HEK293T (cell line): ENCODE results near the gene ZNF69.
"Not testable (repeated sequence)": the region's sequence is repeated elsewhere in the genome, so short reads cannot be mapped to it uniquely, and the experiment has no call there.

Experiments used
- CTCF ChIA-PET: fragments of 350-600 bp; formaldehyde crosslinking; extraction: SDS; loops from one replicate; lab custom pipeline; 2021; ENCODE audit warnings: antibody characterized with exemption, inconsistent platforms; lab: Yijun Ruan, JAX
- POLR2A ChIA-PET: fragments of 350-600 bp; formaldehyde crosslinking; extraction: SDS; loops from one replicate; lab custom pipeline; 2020; ENCODE audit warnings: antibody characterized with exemption, inconsistent platforms; lab: Yijun Ruan, JAX
- DNase-seq: peaks from one replicate; pipeline ENCODE4 v3.0.0; 2012; ENCODE audit warnings: mixed read lengths; ENCODE audit errors: extremely low spot score
- ARNT ChIP-seq: fragments of 450-650 bp; IDR thresholded peaks from 2 replicates; pipeline ENCODE4 v1.6.1; 2017; ENCODE audit warnings: mild to moderate bottlenecking
- BHLHE40 ChIP-seq: fragments of 450-650 bp; IDR thresholded peaks from 2 replicates; pipeline ENCODE4 v1.6.1; 2016; ENCODE audit warnings: mild to moderate bottlenecking, moderate library complexity, borderline replicate concordance
- CTBP1 ChIP-seq: fragments of 450-650 bp; IDR thresholded peaks from 2 replicates; pipeline ENCODE4 v1.6.1; 2016; ENCODE audit warnings: borderline replicate concordance
- ELF4 ChIP-seq: fragments of 450-650 bp; IDR thresholded peaks from 2 replicates; pipeline ENCODE4 v1.6.1; 2017; ENCODE audit warnings: antibody characterized with exemption
- FOXA1 ChIP-seq: fragments of 450-650 bp; IDR thresholded peaks from 2 replicates; pipeline ENCODE4 v1.6.1; 2016; ENCODE audit warnings: mild to moderate bottlenecking
- FOXK2 ChIP-seq: fragments of 450-650 bp; IDR thresholded peaks from 2 replicates; pipeline ENCODE4 v1.6.1; 2016; ENCODE audit warnings: mild to moderate bottlenecking
- FOXM1 ChIP-seq: fragments of 450-650 bp; IDR thresholded peaks from 2 replicates; pipeline ENCODE4 v1.6.1; 2017; ENCODE audit warnings: mild to moderate bottlenecking, borderline replicate concordance
- HDGF ChIP-seq: fragments of 450-650 bp; IDR thresholded peaks from 2 replicates; pipeline ENCODE4 v1.6.1; 2017; ENCODE audit warnings: antibody characterized with exemption, borderline replicate concordance
- L3MBTL2 ChIP-seq: fragments of 450-650 bp; conservative IDR thresholded peaks from 2 replicates; pipeline ENCODE4 v1.6.1; 2016; ENCODE audit warnings: mild to moderate bottlenecking
- LEF1 ChIP-seq: fragments of 450-650 bp; IDR thresholded peaks from 2 replicates; pipeline ENCODE4 v1.6.1; 2017; ENCODE audit warnings: mild to moderate bottlenecking, borderline replicate concordance
- NFRKB ChIP-seq: fragments of 450-650 bp; IDR thresholded peaks from 2 replicates; pipeline ENCODE4 v1.6.1; 2016; ENCODE audit warnings: mild to moderate bottlenecking, moderate library complexity
- PKNOX1 ChIP-seq: fragments of 450-650 bp; IDR thresholded peaks from 2 replicates; pipeline ENCODE4 v1.6.1; 2016
- SP1 ChIP-seq: fragments of 450-650 bp; IDR thresholded peaks from 2 replicates; pipeline ENCODE4 v1.6.1; 2017
- SUZ12 ChIP-seq: fragments of 450-650 bp; IDR thresholded peaks from 2 replicates; pipeline ENCODE4 v1.6.1; 2016; ENCODE audit warnings: mild to moderate bottlenecking
- TARDBP ChIP-seq: fragments of 450-650 bp; IDR thresholded peaks from 2 replicates; pipeline ENCODE4 v1.6.1; 2016
- ZNF384 ChIP-seq: fragments of 450-650 bp; IDR thresholded peaks from 2 replicates; pipeline ENCODE4 v1.6.1; 2016

ZNF69 gene

DNA sequence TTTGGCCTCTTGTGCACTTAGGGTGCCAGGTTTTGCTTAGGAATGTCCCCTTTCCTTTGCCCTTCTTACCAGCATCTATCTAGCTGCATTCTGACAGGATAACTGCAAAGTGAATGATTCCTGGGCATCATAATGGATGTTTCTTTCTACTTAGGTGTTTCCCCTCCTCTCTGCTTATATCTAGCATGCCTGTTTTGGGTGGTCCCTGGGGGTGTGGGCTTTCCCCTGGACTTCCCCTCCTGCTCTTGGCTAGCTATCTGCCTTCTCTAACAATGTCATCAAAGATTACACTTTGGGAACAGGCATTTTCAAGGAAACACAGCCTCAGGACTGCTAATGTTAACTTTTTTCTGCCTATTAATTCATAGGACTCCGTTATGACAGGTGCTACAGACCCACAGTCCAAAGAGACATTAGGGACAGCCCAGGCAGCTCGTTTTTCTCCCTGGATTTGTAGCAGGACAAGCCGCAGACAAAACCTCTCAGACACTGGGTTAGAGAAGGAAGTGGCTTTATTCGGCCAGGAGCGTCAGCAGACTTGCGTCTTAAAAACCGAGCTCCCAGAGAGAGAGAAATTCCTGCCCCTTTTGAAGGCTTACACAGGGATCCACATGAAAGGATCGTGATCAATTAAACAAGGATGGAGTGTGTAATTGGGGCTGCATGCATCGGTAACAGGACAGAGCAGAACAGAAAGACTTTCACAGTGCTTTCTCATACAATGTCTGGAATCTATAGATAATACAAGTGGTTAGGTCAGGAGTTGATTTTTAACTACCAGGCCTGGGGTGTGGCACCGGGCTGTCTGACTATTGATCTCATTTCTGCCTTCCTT lies 54.6 kb downstream of the ZNF69 start:
- TF ChIP-seq ELF4 (no peak), LEF1 (no peak), SUZ12 (no peak), FOXA1 (no peak), FOXK2 (no peak), FOXM1 (no peak), PKNOX1 (no peak), L3MBTL2 (no peak), ARNT (no peak)
- ChIA-PET CTCF (no interaction called here), POLR2A (no interaction called here)
- no peak for DNase-seq

DNA sequence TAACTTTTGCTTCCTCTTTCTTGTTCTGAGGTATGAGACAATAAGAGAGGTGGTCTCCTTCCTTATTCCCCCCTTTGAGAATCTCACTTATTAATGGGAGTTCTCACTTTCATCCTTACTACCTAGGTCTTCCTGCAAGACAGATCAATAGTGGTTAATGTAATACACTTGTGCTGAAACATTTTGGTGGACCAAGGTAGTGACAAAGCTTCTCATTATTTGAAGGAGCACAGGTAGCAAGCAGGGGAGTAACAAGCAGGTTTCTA lies 55.2 kb downstream of the ZNF69 start:
- POLR2A ChIA-PET, result no interaction called here
- TF ChIP-seq SUZ12 (no peak), TARDBP (no peak), FOXA1 (no peak), L3MBTL2 (no peak), LEF1 (no peak), FOXK2 (no peak)
- CTCF ChIA-PET, result no interaction called here
- no peak for DNase-seq

DNA sequence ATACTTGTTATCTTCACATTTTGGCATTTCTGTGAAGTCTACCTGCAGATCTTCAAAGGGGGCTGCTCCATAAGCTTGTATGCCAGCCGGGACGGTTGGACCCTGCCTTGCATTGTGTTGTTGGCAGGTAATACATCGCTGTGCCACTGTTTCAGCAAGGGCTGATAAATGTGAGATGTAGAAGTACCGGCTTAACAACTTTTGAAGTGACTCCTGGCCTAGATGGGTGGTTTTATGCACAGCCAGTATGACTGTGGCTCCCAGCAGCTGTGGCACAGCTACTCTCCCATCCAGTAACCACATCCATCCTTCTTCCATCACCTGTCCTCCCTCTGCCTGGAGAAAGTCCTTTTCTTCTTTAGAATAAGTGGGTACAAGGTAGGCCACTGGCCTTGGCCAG lies 57.1 kb downstream of the ZNF69 start:
- ChIA-PET POLR2A (no interaction called here), CTCF (no interaction called here)
- TF ChIP-seq HDGF (no peak), CTBP1 (no peak), PKNOX1 (no peak), FOXA1 (no peak), LEF1 (no peak), L3MBTL2 (no peak), BHLHE40 (no peak), ELF4 (no peak), ARNT (no peak), FOXM1 (no peak), TARDBP (no peak), SP1 (no peak), ZNF384 (no peak), FOXK2 (no peak), SUZ12 (no peak), NFRKB (no peak)
- DNase-seq, result no peak

DNA sequence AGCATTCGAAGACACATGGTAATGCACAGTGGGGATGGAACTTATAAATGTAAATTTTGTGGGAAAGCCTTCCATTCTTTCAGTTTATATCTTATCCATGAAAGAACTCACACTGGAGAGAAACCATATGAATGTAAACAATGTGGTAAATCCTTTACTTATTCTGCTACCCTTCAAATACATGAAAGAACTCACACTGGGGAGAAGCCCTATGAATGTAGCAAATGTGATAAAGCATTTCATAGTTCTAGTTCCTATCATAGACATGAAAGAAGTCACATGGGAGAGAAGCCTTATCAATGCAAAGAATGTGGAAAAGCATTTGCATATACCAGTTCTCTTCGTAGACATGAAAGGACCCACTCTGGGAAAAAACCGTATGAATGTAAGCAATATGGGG lies 61.1 kb downstream of the ZNF69 start:
- TF ChIP-seq PKNOX1 (no peak), FOXA1 (no peak), FOXK2 (no peak), SP1 (no peak), ZNF384 (no peak), FOXM1 (no peak), ELF4 (no peak), NFRKB (no peak), HDGF (no peak), TARDBP (no peak), L3MBTL2 (no peak), BHLHE40 (no peak), SUZ12 (no peak), CTBP1 (no peak), ARNT (no peak), LEF1 (no peak)
- CTCF ChIA-PET, result no interaction called here
- no peak for DNase-seq
- POLR2A ChIA-PET, result no interaction called here

GRCh38 chr19:11949201-11949600 lies 61.6 kb downstream of the ZNF69 start:
- DNase-seq, result no peak
- CTCF ChIA-PET, result no interaction called here
- TF ChIP-seq ARNT, result no peak
- no peak for TF ChIP-seq LEF1
- TF ChIP-seq NFRKB, result no peak
- no peak for TF ChIP-seq FOXK2
- no peak for TF ChIP-seq SUZ12
- no peak for TF ChIP-seq ZNF384
- no peak for TF ChIP-seq FOXA1
- TF ChIP-seq FOXM1, result no peak
- TF ChIP-seq SP1, result no peak
- no peak for TF ChIP-seq ELF4
- POLR2A ChIA-PET, result no interaction called here

DNA sequence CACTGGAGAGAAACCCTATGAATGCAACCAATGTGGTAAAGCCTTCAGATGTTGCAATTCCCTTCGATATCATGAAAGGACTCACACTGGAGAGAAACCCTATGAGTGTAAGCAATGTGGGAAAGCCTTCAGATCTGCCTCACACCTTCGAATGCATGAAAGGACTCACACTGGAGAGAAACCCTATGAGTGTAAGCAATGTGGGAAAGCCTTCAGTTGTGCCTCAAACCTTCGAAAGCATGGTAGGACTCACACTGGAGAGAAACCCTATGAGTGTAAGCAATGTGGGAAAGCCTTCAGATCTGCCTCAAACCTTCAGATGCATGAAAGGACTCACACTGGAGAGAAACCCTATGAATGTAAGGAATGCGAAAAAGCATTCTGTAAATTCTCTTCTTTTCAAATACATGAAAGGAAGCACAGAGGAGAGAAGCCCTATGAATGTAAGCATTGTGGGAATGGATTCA lies 62.1 kb downstream of the ZNF69 start:
- CTCF ChIA-PET, POLR2A ChIA-PET, DNase-seq: not testable (repeated sequence)

DNA sequence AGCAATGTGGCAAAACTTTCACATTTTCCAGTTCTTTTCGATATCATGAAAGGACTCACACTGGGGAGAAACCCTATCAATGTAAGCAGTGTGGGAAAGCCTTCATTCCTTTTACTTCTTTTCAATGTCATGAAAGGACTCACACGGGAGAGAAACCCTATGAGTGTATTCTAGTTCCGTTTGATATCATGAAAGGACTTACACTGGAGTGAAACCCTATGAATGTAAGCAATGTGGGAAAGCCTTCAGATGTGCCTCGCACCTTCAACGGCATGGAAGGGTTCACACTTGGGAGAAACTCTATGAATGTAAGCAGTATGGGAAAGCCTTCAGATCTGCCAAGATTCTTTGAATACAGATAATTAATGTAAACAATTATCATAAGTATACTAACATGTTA lies 62.7 kb downstream of the ZNF69 start:
- DNase-seq, result no peak
- TF ChIP-seq NFRKB (no peak), FOXK2 (no peak), FOXA1 (no peak), CTBP1 (no peak), L3MBTL2 (no peak), ZNF384 (no peak), TARDBP (no peak), ARNT (no peak), LEF1 (no peak), SUZ12 (no peak), FOXM1 (no peak), ELF4 (no peak), BHLHE40 (no peak), HDGF (no peak), SP1 (no peak), PKNOX1 (no peak)
- ChIA-PET CTCF (no interaction called here), POLR2A (no interaction called here)
